Measurements from ENCODE around the gene QSER1. TPM values are rescaled to one million over a fixed set of nuclear protein-coding genes. Genes with fewer than 3 reads are reported as not detected.
"Not testable (repeated sequence)": the region's sequence is repeated elsewhere in the genome, so short reads cannot be mapped to it uniquely, and the experiment has no call there.

QSER1 gene
- total and polyA plus RNA-seq, 4 donors, result 3.5 to 59.9 (median 10.6) TPM

DNA sequence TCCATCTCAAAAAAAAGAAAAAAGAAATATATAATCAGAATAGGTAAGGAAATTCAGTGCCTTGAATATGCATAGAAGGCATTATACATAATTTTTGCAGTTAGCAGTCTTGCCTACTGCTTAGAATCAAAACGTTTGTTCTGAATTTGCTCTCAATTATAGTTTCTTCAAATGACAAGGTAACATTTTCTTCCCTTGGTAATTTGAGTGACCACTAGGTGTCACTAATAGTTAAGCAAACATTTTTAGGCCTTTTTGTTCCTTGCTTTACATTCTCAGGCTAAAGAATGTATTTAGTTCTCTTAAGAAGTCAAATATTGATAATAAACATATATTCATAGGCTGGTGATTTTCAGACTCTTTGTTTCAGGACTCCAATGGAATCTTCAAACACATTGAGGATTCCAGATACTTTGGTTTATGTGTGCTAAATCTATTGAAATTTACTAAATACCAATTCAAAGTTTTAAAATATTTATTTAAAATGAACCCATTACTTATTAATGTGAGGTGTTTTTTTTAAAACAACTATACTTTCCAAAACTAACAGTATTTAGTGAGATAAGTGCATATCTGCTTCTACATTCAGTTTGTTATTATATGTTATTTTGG lies 68.0 kb downstream of the QSER1 start:
- Histone ChIP-seq H3K9me3 (ENCODE audit: control insufficient read depth in 4 of 4, insufficient read depth in 3 of 4, low read length in 3 of 4) (no peaks in the 10 kb centered on the region), H3K4me1 (ENCODE audit: control insufficient read depth in 5 of 5, insufficient read depth in 5 of 5, low read length in 5 of 5) (no peaks in the 10 kb centered on the region), H3K36me3 (ENCODE audit: control insufficient read depth in 4 of 4, insufficient read depth in 4 of 4, low read length in 4 of 4) (peaks cover 7 to 23% (median 13%) of the 10 kb centered on the region in 4 donors), H3K27me3 (ENCODE audit: control insufficient read depth in 3 of 3, insufficient read depth in 3 of 3, low read length in 2 of 3) (no peaks in the 10 kb centered on the region), H3K4me3 (no peak overlapping the region), H3K27ac (ENCODE audit: low read depth in 1 of 2, low read length in 1 of 2) (no peak overlapping the region), H3K9ac (ENCODE audit: insufficient read depth in 1 of 2, low read length in 2 of 2) (no peak overlapping the region)
- 3 to 8% methylated on average over 1 of the region's 1 CpG for WGBS, 2 donors
- ATAC-seq (ENCODE audit: insufficient read depth, low FRiP score) (no peak), DNase-seq (peak in 2 of 3 donors; percentile 76 to 78)
- TF ChIP-seq, protein P1, sequence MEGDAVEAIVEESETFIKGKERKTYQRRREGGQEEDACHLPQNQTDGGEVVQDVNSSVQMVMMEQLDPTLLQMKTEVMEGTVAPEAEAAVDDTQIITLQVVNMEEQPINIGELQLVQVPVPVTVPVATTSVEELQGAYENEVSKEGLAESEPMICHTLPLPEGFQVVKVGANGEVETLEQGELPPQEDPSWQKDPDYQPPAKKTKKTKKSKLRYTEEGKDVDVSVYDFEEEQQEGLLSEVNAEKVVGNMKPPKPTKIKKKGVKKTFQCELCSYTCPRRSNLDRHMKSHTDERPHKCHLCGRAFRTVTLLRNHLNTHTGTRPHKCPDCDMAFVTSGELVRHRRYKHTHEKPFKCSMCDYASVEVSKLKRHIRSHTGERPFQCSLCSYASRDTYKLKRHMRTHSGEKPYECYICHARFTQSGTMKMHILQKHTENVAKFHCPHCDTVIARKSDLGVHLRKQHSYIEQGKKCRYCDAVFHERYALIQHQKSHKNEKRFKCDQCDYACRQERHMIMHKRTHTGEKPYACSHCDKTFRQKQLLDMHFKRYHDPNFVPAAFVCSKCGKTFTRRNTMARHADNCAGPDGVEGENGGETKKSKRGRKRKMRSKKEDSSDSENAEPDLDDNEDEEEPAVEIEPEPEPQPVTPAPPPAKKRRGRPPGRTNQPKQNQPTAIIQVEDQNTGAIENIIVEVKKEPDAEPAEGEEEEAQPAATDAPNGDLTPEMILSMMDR (IDR thresholded peaks at IDR 0.05; ENCODE audit: control extremely low read depth, extremely low read depth), result peak; percentile 56

- TF ChIP-seq, protein P1 (IDR thresholded peaks at IDR 0.05; ENCODE audit: control extremely low read depth, extremely low read depth), result no peak
- H3K4me1 ChIP-seq (ENCODE audit: control insufficient read depth in 5 of 5, insufficient read depth in 5 of 5, low read length in 5 of 5), result no peaks in the 10 kb centered on the region
- no peak overlapping the region for H3K9ac ChIP-seq (ENCODE audit: insufficient read depth in 1 of 2, low read length in 2 of 2)
- H3K4me3 ChIP-seq, result no peak overlapping the region
- no peak overlapping the region for H3K27ac ChIP-seq (ENCODE audit: low read depth in 1 of 2, low read length in 1 of 2)
- H3K27me3 ChIP-seq (ENCODE audit: control insufficient read depth in 3 of 3, insufficient read depth in 3 of 3, low read length in 2 of 3), result no peaks in the 10 kb centered on the region
- DNase-seq (no peak), ATAC-seq (ENCODE audit: insufficient read depth, low FRiP score) (no peak)
- H3K36me3 ChIP-seq (ENCODE audit: control insufficient read depth in 4 of 4, insufficient read depth in 4 of 4, low read length in 4 of 4), result peaks cover 6 to 20% (median 12%) of the 10 kb centered on the region in 4 donors
- no peaks in the 10 kb centered on the region for H3K9me3 ChIP-seq (ENCODE audit: control insufficient read depth in 4 of 4, insufficient read depth in 3 of 4, low read length in 3 of 4)
- 89 to 96% methylated on average over 2 of the region's 2 CpGs for WGBS, 2 donors
These were observed 69.4 kb downstream of the QSER1 start for GRCh38 chr11:32962016-32962415.

GRCh38 chr11:32963721-32964120 lies 71.1 kb downstream of the QSER1 start:
- 95 to 96% methylated on average over 2 of the region's 2 CpGs for WGBS, 2 donors
- H3K27ac ChIP-seq (ENCODE audit: low read depth in 1 of 2, low read length in 1 of 2), result no peak overlapping the region
- no peaks in the 10 kb centered on the region for H3K4me1 ChIP-seq (ENCODE audit: control insufficient read depth in 5 of 5, insufficient read depth in 5 of 5, low read length in 5 of 5)
- peaks cover 2 to 19% (median 12%) of the 10 kb centered on the region in 4 donors for H3K36me3 ChIP-seq (ENCODE audit: control insufficient read depth in 4 of 4, insufficient read depth in 4 of 4, low read length in 4 of 4)
- no peaks in the 10 kb centered on the region for H3K9me3 ChIP-seq (ENCODE audit: control insufficient read depth in 4 of 4, insufficient read depth in 3 of 4, low read length in 3 of 4)
- no peak for DNase-seq
- H3K27me3 ChIP-seq (ENCODE audit: control insufficient read depth in 3 of 3, insufficient read depth in 3 of 3, low read length in 2 of 3), result no peaks in the 10 kb centered on the region
- TF ChIP-seq, protein P1 (IDR thresholded peaks at IDR 0.05; ENCODE audit: control extremely low read depth, extremely low read depth), result no peak
- no peak overlapping the region for H3K9ac ChIP-seq (ENCODE audit: insufficient read depth in 1 of 2, low read length in 2 of 2)
- no peak for ATAC-seq (ENCODE audit: insufficient read depth, low FRiP score)
- no peak overlapping the region for H3K4me3 ChIP-seq

DNA sequence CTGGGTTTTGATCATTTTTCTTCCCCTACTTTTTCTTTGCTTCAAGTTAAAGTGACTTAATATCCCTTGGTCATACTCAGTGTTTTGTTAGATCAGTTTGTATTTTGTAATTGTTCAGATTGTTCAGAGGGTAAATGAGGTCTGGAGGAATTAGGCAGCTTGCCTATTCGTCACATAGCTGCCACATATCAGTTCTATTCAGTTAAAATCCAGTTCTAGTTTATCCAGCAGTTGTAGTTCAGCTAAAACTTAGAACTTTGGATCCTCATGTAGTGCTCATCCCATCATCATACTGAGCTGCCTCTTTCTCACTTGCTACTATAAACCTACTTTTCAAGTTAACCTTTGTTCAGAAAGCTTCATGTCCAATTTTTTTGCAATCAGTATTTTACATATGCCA lies 75.9 kb downstream of the QSER1 start:
- Histone ChIP-seq H3K27ac (ENCODE audit: low read depth in 1 of 2, low read length in 1 of 2) (no peak overlapping the region), H3K9ac (ENCODE audit: insufficient read depth in 1 of 2, low read length in 2 of 2) (no peak overlapping the region), H3K27me3 (ENCODE audit: control insufficient read depth in 3 of 3, insufficient read depth in 3 of 3, low read length in 2 of 3) (no peaks in the 10 kb centered on the region), H3K4me3 (no peak overlapping the region), H3K36me3 (ENCODE audit: control insufficient read depth in 4 of 4, insufficient read depth in 4 of 4, low read length in 4 of 4) (peaks cover 4 to 22% (median 14%) of the 10 kb centered on the region in 4 donors), H3K4me1 (ENCODE audit: control insufficient read depth in 5 of 5, insufficient read depth in 5 of 5, low read length in 5 of 5) (no peaks in the 10 kb centered on the region), H3K9me3 (ENCODE audit: control insufficient read depth in 4 of 4, insufficient read depth in 3 of 4, low read length in 3 of 4) (no peaks in the 10 kb centered on the region)
- WGBS, 2 donors, result 88 to 100% methylated on average over 1 of the region's 1 CpG
- TF ChIP-seq, protein P1 (IDR thresholded peaks at IDR 0.05; ENCODE audit: control extremely low read depth, extremely low read depth), result no peak
- no peak for ATAC-seq (ENCODE audit: insufficient read depth, low FRiP score)
- no peak for DNase-seq

DNA sequence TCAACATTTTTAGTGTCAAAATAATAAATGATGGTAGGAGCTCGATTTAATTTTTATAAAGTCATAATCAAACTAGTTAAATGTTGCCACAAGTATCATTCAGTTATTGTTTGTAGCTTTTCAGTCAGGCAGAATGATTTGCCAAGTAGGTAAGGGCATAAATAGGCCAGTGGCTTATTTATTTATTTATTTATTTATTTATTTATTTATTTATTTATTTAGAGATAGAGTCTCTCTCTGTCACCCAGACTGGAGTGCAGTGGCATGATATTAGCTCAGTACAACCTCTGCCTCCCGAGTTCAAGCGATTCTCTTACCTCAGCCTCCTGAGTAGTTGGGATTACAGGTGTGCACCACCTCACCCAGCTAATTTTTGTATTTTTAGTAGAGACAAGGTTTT lies 79.6 kb downstream of the QSER1 start:
- peaks cover 4 to 33% (median 13%) of the 10 kb centered on the region in 4 donors for H3K36me3 ChIP-seq (ENCODE audit: control insufficient read depth in 4 of 4, insufficient read depth in 4 of 4, low read length in 4 of 4)
- H3K9ac ChIP-seq (ENCODE audit: insufficient read depth in 1 of 2, low read length in 2 of 2); ATAC-seq (ENCODE audit: insufficient read depth, low FRiP score); H3K9me3 ChIP-seq (ENCODE audit: control insufficient read depth in 4 of 4, insufficient read depth in 3 of 4, low read length in 3 of 4); H3K27ac ChIP-seq (ENCODE audit: low read depth in 1 of 2, low read length in 1 of 2); H3K4me3 ChIP-seq; H3K4me1 ChIP-seq (ENCODE audit: control insufficient read depth in 5 of 5, insufficient read depth in 5 of 5, low read length in 5 of 5); H3K27me3 ChIP-seq (ENCODE audit: control insufficient read depth in 3 of 3, insufficient read depth in 3 of 3, low read length in 2 of 3); DNase-seq: not testable (repeated sequence)
- WGBS, 2 donors, result 97 to 98% methylated on average over 3 of the region's 3 CpGs

Measured in lung (tissue), 12 donors.